Right atrium auricular region (tissue), 2 donors: ENCODE measurements around the gene KIF25. TPM values are rescaled to one million over a fixed set of nuclear protein-coding genes. Genes with fewer than 3 reads are reported as not detected.

Source experiments
- DNase-seq: peaks from one replicate; pipeline ENCODE4 v3.0.0-alpha.2; 2019; ENCODE audit warnings: low spot score
- H3K27ac ChIP-seq, 2 donors: fragments of 200-600 bp; sonication (generic); 1 replicate in 1 of 2; 2 replicates in 1 of 2; pipeline ENCODE4 v1.5.1; 2016 to 2019
- H3K27me3 ChIP-seq, 2 donors: fragments of 200-600 bp; sonication (generic); one replicate each; pipeline versions ENCODE4 v1.5.1 to v1.6.0; 2017 to 2019
- H3K36me3 ChIP-seq: fragments of 200-600 bp; sonication (generic); one replicate; pipeline ENCODE4 v1.5.1; 2016
- H3K4me1 ChIP-seq, 2 donors: fragments of 200-600 bp; sonication (generic); one replicate each; pipeline versions ENCODE4 v1.5.1 to v1.6.0; 2017 to 2019
- H3K4me3 ChIP-seq, 2 donors: fragments of 200-600 bp; sonication (generic); 1 replicate in 1 of 2; 2 replicates in 1 of 2; pipeline ENCODE4 v1.5.1; 2017 to 2019; ENCODE audit warnings: mild to moderate bottlenecking in 1 of 2, moderate library complexity in 1 of 2
- H3K9me3 ChIP-seq, 2 donors: fragments of 200-600 bp; sonication (generic); one replicate each; pipeline ENCODE4 v1.5.1; 2019
- CTCF ChIP-seq, 2 donors: fragments of 200-600 bp; sonication (generic); IDR thresholded peaks; one replicate each; pipeline ENCODE4 v1.5.1; 2019; ENCODE audit warnings: antibody characterized with exemption in 2 of 2
- total RNA-seq, 2 donors: library from RNA; depleted of rRNA; stranded (reverse); fragments of >200 nt; gene quantifications; one replicate each; pipeline ENCODE4 v1.1.0, GENCODE V29; 2016

Gene KIF25
- total RNA-seq, 2 donors from 2014 or later, result not detected

- peaks cover 20% of the 10 kb centered on the region for H3K36me3 ChIP-seq
- H3K4me3 ChIP-seq, result no peak overlapping the region
- no peaks in the 10 kb centered on the region for H3K27me3 ChIP-seq
- H3K4me1 ChIP-seq, result peaks cover 0 to 13% of the 10 kb centered on the region in 2 donors
- no peaks in the 10 kb centered on the region for H3K9me3 ChIP-seq
- TF ChIP-seq CTCF (IDR thresholded peaks at IDR 0.05), result no peak
- H3K27ac ChIP-seq, result no peak overlapping the region
- DNase-seq, result no peak
Observed at GRCh38 chr6:167960579-167960978, 36.9 kb upstream of the KIF25 start.

- H3K4me3 ChIP-seq, result no peak overlapping the region
- peaks cover 41% of the 10 kb centered on the region for H3K36me3 ChIP-seq
- no peak for TF ChIP-seq CTCF (IDR thresholded peaks at IDR 0.05)
- DNase-seq, result no peak
- H3K9me3 ChIP-seq, result no peaks in the 10 kb centered on the region
- no peak overlapping the region for H3K27ac ChIP-seq
- H3K4me1 ChIP-seq, result peaks cover 0 to 10% of the 10 kb centered on the region in 2 donors
- H3K27me3 ChIP-seq, result no peaks in the 10 kb centered on the region
Observed at GRCh38 chr6:167962711-167963110, 34.8 kb upstream of the KIF25 start.

- Histone ChIP-seq H3K27me3 (no peaks in the 10 kb centered on the region), H3K4me3 (no peak overlapping the region), H3K27ac (no peak overlapping the region), H3K36me3 (peaks cover 46% of the 10 kb centered on the region), H3K9me3 (no peaks in the 10 kb centered on the region), H3K4me1 (peaks cover 0 to 10% of the 10 kb centered on the region in 2 donors)
- DNase-seq, result no peak
- no peak for TF ChIP-seq CTCF (IDR thresholded peaks at IDR 0.05)
Observed at GRCh38 chr6:167963589-167964057, 33.8 kb upstream of the KIF25 start.

GRCh38 chr6:167965592-167966539, 31.6 kb upstream of the KIF25 start:
- H3K4me3 ChIP-seq, result peak overlapping the region in 1 of 2 donors; percentile 4
- DNase-seq, result no peak
- H3K9me3 ChIP-seq, result no peaks in the 10 kb centered on the region
- no peak for TF ChIP-seq CTCF (IDR thresholded peaks at IDR 0.05)
- H3K27me3 ChIP-seq, result no peaks in the 10 kb centered on the region
- H3K27ac ChIP-seq, result peak overlapping the region; percentile 38 to 74
- no peaks in the 10 kb centered on the region for H3K4me1 ChIP-seq
- peaks cover 60% of the 10 kb centered on the region for H3K36me3 ChIP-seq

- H3K36me3 ChIP-seq, result peaks cover 66% of the 10 kb centered on the region
- no peak for TF ChIP-seq CTCF (IDR thresholded peaks at IDR 0.05)
- no peaks in the 10 kb centered on the region for H3K27me3 ChIP-seq
- no peaks in the 10 kb centered on the region for H3K9me3 ChIP-seq
- no peaks in the 10 kb centered on the region for H3K4me1 ChIP-seq
- no peak overlapping the region for H3K4me3 ChIP-seq
- H3K27ac ChIP-seq, result peak overlapping the region; percentile 38 to 74
- DNase-seq, result no peak
Observed at GRCh38 chr6:167966540-167966905, 30.9 kb upstream of the KIF25 start.
